Measurements from ENCODE around the gene GOLGA6L1.

GOLGA6L1 gene

DNA sequence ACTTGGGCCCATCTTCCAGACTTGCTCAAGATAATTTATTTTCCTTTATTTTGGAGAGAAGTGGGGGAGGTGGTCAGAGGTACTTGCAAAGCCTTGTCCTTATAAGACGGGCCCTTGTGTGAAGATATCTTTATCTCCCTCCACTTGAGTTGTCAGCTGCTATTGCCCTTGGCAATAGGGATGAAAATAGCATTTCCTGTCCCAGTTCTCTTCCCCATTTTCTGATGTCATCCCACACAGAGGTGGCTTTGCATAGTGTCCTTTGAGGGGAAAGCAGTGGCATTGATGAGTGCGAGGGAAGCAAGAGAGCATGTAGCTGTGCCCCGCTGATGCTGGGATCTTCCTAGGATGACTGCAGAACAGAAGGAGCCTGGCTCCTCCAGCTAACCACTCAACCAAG, 55.4 kb downstream of the GOLGA6L1 start:
- no peak for DNase-seq (ENCODE audit: low read depth)
- no peak for TF ChIP-seq CTCF (IDR thresholded peaks at IDR 0.05; ENCODE audit: insufficient read depth, low read depth, low read length, missing control alignments)
- no peak overlapping the region for H3K4me3 ChIP-seq (ENCODE audit: low read depth, low read length)

DNA sequence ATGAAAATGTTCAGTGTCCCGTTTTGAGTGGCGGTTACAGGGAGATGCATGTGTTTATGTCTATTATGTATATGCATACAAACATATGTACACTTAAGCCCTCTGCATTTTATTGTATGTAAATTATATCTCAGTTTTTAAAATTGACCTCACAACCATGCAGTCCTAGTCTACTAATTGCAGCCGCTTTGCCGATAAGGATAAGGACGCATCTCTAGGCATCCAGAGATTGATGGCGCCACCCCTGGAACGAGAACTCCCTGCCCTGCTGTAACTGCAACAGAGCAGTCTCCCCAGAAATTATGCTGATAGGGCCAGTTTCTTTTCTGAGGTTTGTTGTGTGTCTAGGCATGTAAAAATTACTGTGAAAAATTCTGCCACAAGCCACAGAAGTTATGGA, 56.9 kb downstream of the GOLGA6L1 start:
- DNase-seq (ENCODE audit: low read depth) = no peak
- TF ChIP-seq CTCF (IDR thresholded peaks at IDR 0.05; ENCODE audit: insufficient read depth, low read depth, low read length, missing control alignments) = no peak
- H3K4me3 ChIP-seq (ENCODE audit: low read depth, low read length) = no peak overlapping the region
